ENCODE measurements around the gene OR5W2. TPM values are rescaled to one million over a fixed set of nuclear protein-coding genes. Genes with fewer than 3 reads are reported as not detected.

The OR5W2 gene
- total RNA-seq, result not detected
- long read RNA-seq, result 0 reads

DNA sequence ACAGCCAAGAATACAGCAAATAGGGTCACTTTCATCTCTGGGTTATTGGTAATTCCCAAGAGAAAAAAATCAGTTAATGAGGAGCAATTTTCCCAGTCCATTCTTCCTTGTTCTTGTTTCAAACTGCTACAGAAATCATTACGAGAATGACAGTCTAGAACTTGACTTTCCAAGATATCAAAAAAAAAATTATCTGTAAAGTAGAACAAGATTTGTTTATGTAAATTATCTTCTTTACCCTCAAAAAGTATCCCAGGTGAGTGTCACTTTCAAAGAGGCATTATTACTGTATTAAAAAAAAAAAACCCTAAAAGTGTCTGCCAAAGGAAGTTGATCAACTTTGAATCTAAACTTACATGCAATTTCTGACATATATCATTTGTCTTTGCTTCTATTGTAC lies at the start of gene OR5W2:
OR5W2 (minus strand) TSS at position 101 of the 400 bp plus-strand sequence; CDS start at position 101, 0 bp downstream.
- H3K9me3 ChIP-seq, result no peaks in the 10 kb centered on the region
- H3K4me1 ChIP-seq, result no peaks in the 10 kb centered on the region
- no peaks in the 10 kb centered on the region for H3K36me3 ChIP-seq
- no peak for ATAC-seq
- H3K27me3 ChIP-seq (ENCODE audit: low read depth), result no peaks in the 10 kb centered on the region
- no peak within 1 kb of the TSS for H3K27ac ChIP-seq
- TF ChIP-seq, protein P1, sequence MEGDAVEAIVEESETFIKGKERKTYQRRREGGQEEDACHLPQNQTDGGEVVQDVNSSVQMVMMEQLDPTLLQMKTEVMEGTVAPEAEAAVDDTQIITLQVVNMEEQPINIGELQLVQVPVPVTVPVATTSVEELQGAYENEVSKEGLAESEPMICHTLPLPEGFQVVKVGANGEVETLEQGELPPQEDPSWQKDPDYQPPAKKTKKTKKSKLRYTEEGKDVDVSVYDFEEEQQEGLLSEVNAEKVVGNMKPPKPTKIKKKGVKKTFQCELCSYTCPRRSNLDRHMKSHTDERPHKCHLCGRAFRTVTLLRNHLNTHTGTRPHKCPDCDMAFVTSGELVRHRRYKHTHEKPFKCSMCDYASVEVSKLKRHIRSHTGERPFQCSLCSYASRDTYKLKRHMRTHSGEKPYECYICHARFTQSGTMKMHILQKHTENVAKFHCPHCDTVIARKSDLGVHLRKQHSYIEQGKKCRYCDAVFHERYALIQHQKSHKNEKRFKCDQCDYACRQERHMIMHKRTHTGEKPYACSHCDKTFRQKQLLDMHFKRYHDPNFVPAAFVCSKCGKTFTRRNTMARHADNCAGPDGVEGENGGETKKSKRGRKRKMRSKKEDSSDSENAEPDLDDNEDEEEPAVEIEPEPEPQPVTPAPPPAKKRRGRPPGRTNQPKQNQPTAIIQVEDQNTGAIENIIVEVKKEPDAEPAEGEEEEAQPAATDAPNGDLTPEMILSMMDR (IDR thresholded peaks at IDR 0.05), result no peak
- intact Hi-C loops (cut with DNase I), result no loop called here
- H3K4me3 ChIP-seq, result no peak within 1 kb of the TSS
- no peak for DNase-seq

DNA sequence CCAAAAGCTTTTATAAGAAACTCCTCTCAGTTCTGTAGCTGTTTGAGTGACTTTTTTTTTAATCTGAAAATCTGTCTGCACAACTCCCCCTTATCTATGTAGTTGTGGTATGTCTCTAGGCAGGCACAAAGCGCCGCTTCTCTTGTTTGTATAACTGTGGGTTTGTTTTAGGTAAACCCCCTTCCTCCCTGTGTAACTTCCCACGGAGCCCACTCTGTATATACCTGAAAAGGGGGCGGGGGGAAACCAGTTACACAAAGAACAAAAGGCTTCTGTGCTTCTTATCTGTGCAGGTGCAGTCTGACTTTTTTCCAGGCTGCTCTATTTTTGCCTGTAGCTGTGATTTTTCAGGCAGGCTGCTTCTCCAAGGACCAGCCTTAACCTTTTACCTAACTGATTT lies 42.1 kb upstream of the OR5W2 start:
- Histone ChIP-seq H3K27ac (no peak overlapping the region), H3K4me3 (no peak overlapping the region), H3K4me1 (no peaks in the 10 kb centered on the region), H3K9me3 (no peaks in the 10 kb centered on the region), H3K27me3 (ENCODE audit: low read depth) (no peaks in the 10 kb centered on the region), H3K36me3 (no peaks in the 10 kb centered on the region)
- no peak for DNase-seq
- TF ChIP-seq, protein P1 (IDR thresholded peaks at IDR 0.05), result no peak
- intact Hi-C loops (cut with DNase I), result no loop called here
- ATAC-seq, result no peak

DNA sequence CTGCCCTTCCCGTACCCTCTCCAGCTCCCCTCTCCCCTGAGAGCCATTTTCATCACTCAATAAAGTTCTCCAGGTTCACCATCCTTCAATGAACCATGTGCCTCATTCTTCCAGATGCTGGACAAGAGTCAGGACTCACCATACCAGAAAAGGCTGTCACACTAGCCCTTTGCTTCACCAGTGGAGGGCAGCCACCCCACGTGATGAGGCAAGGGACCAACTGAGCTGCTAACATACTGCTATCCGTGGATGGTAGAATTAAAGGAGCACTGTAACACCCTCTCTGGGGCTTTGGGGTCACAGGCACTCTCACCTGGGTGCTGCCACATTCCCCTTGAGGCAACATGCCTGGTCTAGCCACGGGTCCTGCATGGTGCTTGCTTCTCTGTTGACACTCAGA lies 34.9 kb upstream of the OR5W2 start:
- no peak overlapping the region for H3K4me3 ChIP-seq
- H3K36me3 ChIP-seq, result no peaks in the 10 kb centered on the region
- H3K27me3 ChIP-seq (ENCODE audit: low read depth), result no peaks in the 10 kb centered on the region
- H3K9me3 ChIP-seq, result no peaks in the 10 kb centered on the region
- no peak for DNase-seq
- TF ChIP-seq, protein P1 (IDR thresholded peaks at IDR 0.05), result no peak
- H3K4me1 ChIP-seq, result no peaks in the 10 kb centered on the region
- ATAC-seq, result no peak
- H3K27ac ChIP-seq, result no peak overlapping the region
- intact Hi-C loops (cut with DNase I), result no loop called here

DNA sequence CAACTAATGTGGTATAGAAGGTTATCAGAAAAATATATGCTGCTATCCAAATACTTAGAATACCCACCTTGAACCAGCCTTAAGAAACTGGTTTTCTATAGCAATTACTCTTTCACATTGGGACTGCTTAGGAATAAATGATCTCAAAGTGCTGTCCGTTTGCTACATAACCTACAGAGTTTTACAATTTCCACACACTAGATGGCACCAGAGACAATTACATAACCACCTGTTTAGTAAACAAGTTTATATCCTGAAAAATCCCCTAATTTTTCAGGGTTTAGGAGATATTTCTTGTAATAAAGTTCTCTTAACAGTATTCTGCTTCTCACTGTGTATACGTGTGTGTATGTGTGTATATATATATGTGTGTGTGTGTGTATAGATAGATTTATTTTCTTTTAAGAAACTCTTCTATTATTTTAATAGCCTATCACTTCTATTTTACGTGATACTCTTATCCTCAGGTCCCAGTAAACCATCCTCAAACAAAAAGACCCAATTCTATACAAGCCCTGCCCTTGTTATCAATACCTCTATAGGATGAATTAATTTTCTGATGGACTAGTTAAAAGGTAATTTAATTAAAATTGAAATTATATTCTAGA lies 28.5 kb upstream of the OR5W2 start:
- intact Hi-C loops (cut with DNase I), result no loop called here
- no peak overlapping the region for H3K27ac ChIP-seq
- TF ChIP-seq, protein P1 (IDR thresholded peaks at IDR 0.05), result peak; percentile 23
- no peak overlapping the region for H3K4me3 ChIP-seq
- no peaks in the 10 kb centered on the region for H3K9me3 ChIP-seq
- no peaks in the 10 kb centered on the region for H3K36me3 ChIP-seq
- ATAC-seq (no peak), DNase-seq (no peak)
- H3K4me1 ChIP-seq, result no peaks in the 10 kb centered on the region
- no peaks in the 10 kb centered on the region for H3K27me3 ChIP-seq (ENCODE audit: low read depth)

DNA sequence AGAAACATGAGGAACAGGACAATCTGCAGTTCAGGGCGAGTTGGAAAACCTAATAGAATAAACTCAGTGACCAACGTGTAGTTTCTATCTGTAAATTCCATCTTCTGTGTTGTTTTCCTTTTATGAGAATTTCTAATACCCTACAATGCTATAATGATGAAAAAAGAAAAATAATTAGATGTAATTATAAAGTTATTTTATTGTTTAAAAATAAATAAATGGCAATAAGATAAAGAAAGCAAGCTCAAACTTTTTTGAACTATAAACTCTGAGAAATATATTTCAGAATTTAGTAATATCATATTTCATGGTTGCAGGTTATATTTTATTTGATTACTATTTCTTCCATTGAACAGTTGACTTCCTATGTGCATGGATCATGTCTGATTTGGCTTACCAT lies 21.9 kb upstream of the OR5W2 start, which contains the start of gene OR5I1:
OR5I1 (minus strand) TSS at position 101 of the 400 bp plus-strand sequence; CDS start at position 101, 0 bp downstream.
- Histone ChIP-seq H3K27me3 (ENCODE audit: low read depth) (no peaks in the 10 kb centered on the region), H3K36me3 (no peaks in the 10 kb centered on the region), H3K4me3 (no peak within 1 kb of the TSS), H3K4me1 (no peaks in the 10 kb centered on the region), H3K9me3 (no peaks in the 10 kb centered on the region), H3K27ac (no peak within 1 kb of the TSS)
- intact Hi-C loops (cut with DNase I), result no loop called here
- TF ChIP-seq, protein P1 (IDR thresholded peaks at IDR 0.05), result no peak
- no peak for DNase-seq
- no peak for ATAC-seq

All from lower lobe of right lung (tissue), 2 donors.